AG04450 (cell line): ENCODE data around the gene ADCY3. TPM values are rescaled to one million over a fixed set of nuclear protein-coding genes. Genes with fewer than 3 reads are reported as not detected.
A peak's percentile ranks its signal among the peaks of the same experiment; 100 is the strongest.

Experiments
- CTCF ChIA-PET: fragments of 300-600, 350-600 bp; formaldehyde crosslinking; extraction: SDS; loops from one replicate; lab custom pipeline; 2022; ENCODE audit warnings: antibody characterized with exemption, inconsistent platforms; lab: Charles Lee
- POLR2A ChIA-PET: fragments of 350-600 bp; formaldehyde crosslinking; extraction: SDS; loops from one replicate; lab custom pipeline; 2021; ENCODE audit warnings: antibody characterized with exemption, inconsistent platforms; lab: Yijun Ruan, JAX
- DNase-seq: peaks from one replicate; pipeline ENCODE4 v3.0.0-alpha.2; 2011; ENCODE audit warnings: low read depth, low spot score
- H3K27ac ChIP-seq: one replicate; pipeline ENCODE4 v1.5.1; 2012; ENCODE audit warnings: low read depth, low read length, control low read depth
- H3K27me3 ChIP-seq: one replicate; pipeline ENCODE4 v1.6.0; 2012; ENCODE audit warnings: low read length; ENCODE audit not compliant: control insufficient read depth, insufficient read depth
- H3K4me3 ChIP-seq: 2 replicates; pipeline ENCODE4 v1.5.1; 2011; ENCODE audit warnings: mild to moderate bottlenecking, low read depth, low read length, control low read depth
- H3K9me3 ChIP-seq: 2 replicates; pipeline ENCODE4 v1.5.1; 2012; ENCODE audit warnings: low read length; ENCODE audit not compliant: control insufficient read depth, insufficient read depth
- CTCF ChIP-seq: IDR thresholded peaks from 2 replicates; pipeline ENCODE4 v1.5.1; 2011; ENCODE audit warnings: low read depth, low read length, control low read depth, inconsistent platforms
- polyA plus RNA-seq: library from polyadenylated mRNA; depleted of rRNA; stranded (reverse); fragments of >200 nt; gene quantifications from 2 replicates; pipeline ENCODE4 v1.2.3, GENCODE V29; 2011

The ADCY3 gene
- polyA plus RNA-seq, 1 experiment: 29.6 TPM

GRCh38 chr2:24859968-24860600 lies 60.0 kb downstream of the ADCY3 start:
- no peaks in the 10 kb centered on the region for H3K9me3 ChIP-seq
- TF ChIP-seq CTCF: no peak
- H3K27me3 ChIP-seq: no peaks in the 10 kb centered on the region
- CTCF ChIA-PET: no interaction called here
- H3K4me3 ChIP-seq: no peak overlapping the region
- POLR2A ChIA-PET: no interaction called here
- no peak overlapping the region for H3K27ac ChIP-seq
- DNase-seq: no peak

- CTCF ChIA-PET: no interaction called here
Measured at GRCh38 chr2:24858996-24859395, 61.0 kb downstream of the ADCY3 start.

GRCh38 chr2:24857746-24858145 lies 62.3 kb downstream of the ADCY3 start:
- no peak for TF ChIP-seq CTCF
- CTCF ChIA-PET: interaction anchor here (1.1 kb wide), 1 partner anchor 117 kb away, joined by 3 read pairs; no protein-coding TSS in a partner anchor
- no peak for DNase-seq
- POLR2A ChIA-PET: no interaction called here
- no peaks in the 10 kb centered on the region for H3K27me3 ChIP-seq
- no peaks in the 10 kb centered on the region for H3K9me3 ChIP-seq
- no peak overlapping the region for H3K4me3 ChIP-seq
- no peak overlapping the region for H3K27ac ChIP-seq

More at GRCh38 chr2:24858996-24859395, 61.0 kb downstream of the ADCY3 start:
- POLR2A ChIA-PET: no interaction called here
- Histone ChIP-seq H3K4me3 (no peak overlapping the region), H3K27ac (no peak overlapping the region), H3K9me3 (no peaks in the 10 kb centered on the region), H3K27me3 (no peaks in the 10 kb centered on the region)
- DNase-seq: no peak
- TF ChIP-seq CTCF: no peak

- no peak for TF ChIP-seq CTCF
- CTCF ChIA-PET: no interaction called here
- Histone ChIP-seq H3K27ac (no peak overlapping the region), H3K4me3 (no peak overlapping the region), H3K27me3 (no peaks in the 10 kb centered on the region), H3K9me3 (no peaks in the 10 kb centered on the region; the same call in 1 of the 2 replicates)
- POLR2A ChIA-PET: no interaction called here
- DNase-seq: no peak
Measured at GRCh38 chr2:24856791-24857211, 63.2 kb downstream of the ADCY3 start.

GRCh38 chr2:24855726-24856125 lies 64.3 kb downstream of the ADCY3 start:
- Histone ChIP-seq H3K9me3 (no peaks in the 10 kb centered on the region; the same call in 1 of the 2 replicates), H3K27me3 (no peaks in the 10 kb centered on the region), H3K4me3 (no peak overlapping the region), H3K27ac (peak overlapping the region; percentile 47)
- CTCF ChIA-PET: interaction anchor here (0.6 kb wide), 1 partner anchor 28 kb away, joined by 3 read pairs; no protein-coding TSS in a partner anchor
- TF ChIP-seq CTCF: no peak
- POLR2A ChIA-PET: no interaction called here
- DNase-seq: no peak
